K562 (cell line): ENCODE measurements around the gene ZFAND6. TPM values are rescaled to one million over a fixed set of nuclear protein-coding genes. Genes with fewer than 3 reads are reported as not detected.

ENCODE experiments used
- BMI1 ChIP-seq: fragments of 150-350 bp; IDR thresholded peaks from 2 replicates; pipeline ENCODE4 v1.6.1; 2014; ENCODE audit warnings: low read length
- FOXA3 ChIP-seq, 2 experiments: fragments of 450-650 bp in 1 of 2; sonication (generic) in 1 of 2; formaldehyde crosslinking; IDR thresholded peaks in 1 of 2; conservative IDR thresholded peaks in 1 of 2; 2 replicates each; pipeline versions ENCODE4 v1.4.0 to v1.8.0; 2020 to 2022; ENCODE audit warnings: mild to moderate bottlenecking in 2 of 2, missing genetic modification reagents in 1 of 2
- HEY1 ChIP-seq: fragments of 250-450 bp; sonication (Bioruptor Pico); IDR thresholded peaks from 2 replicates; pipeline ENCODE4 v1.5.0; 2020; ENCODE audit warnings: mild to moderate bottlenecking, moderate library complexity, borderline replicate concordance
- HNRNPLL ChIP-seq: fragments of 200-400 bp; formaldehyde crosslinking; IDR thresholded peaks from 2 replicates; pipeline ENCODE4 v1.6.1; 2017; ENCODE audit warnings: low read length, low read depth, mild to moderate bottlenecking; ENCODE audit not compliant: poor library complexity, severe bottlenecking
- KDM1A ChIP-seq, 2 experiments: fragments of 450-650 bp; IDR thresholded peaks; 2 replicates each; pipeline ENCODE4 v1.6.1; 2016; ENCODE audit warnings: mild to moderate bottlenecking in 2 of 2
- KLF16 ChIP-seq: IDR thresholded peaks from 2 replicates; pipeline ENCODE4 v1.6.1; 2016; ENCODE audit warnings: antibody characterized with exemption
- MEIS2 ChIP-seq: fragments of 450-650 bp; IDR thresholded peaks from 2 replicates; pipeline ENCODE4 v1.6.1; 2014; ENCODE audit warnings: mild to moderate bottlenecking; ENCODE audit not compliant: partially characterized antibody
- MYNN ChIP-seq, 2 experiments: sonication (generic); formaldehyde crosslinking in 1 of 2; IDR thresholded peaks; 2 replicates each; pipeline versions ENCODE4 v1.5.0 to v1.6.1; 2016 to 2020; ENCODE audit warnings: antibody characterized with exemption in 1 of 2, missing genetic modification reagents in 1 of 2
- NCOR1 ChIP-seq: fragments of 450-650 bp; IDR thresholded peaks from 2 replicates; pipeline ENCODE4 v1.6.1; 2016; ENCODE audit warnings: mild to moderate bottlenecking, moderate library complexity
- PHF20 ChIP-seq: fragments of 450-650 bp; IDR thresholded peaks from 2 replicates; pipeline ENCODE4 v1.6.1; 2018; ENCODE audit not compliant: partially characterized antibody
- RBFOX2 ChIP-seq: fragments of 200-400 bp; formaldehyde crosslinking; IDR thresholded peaks from 2 replicates; pipeline ENCODE4 v1.6.1; 2017; ENCODE audit warnings: low read depth, mild to moderate bottlenecking, low read length, moderate library complexity
- RBM25 ChIP-seq: fragments of 200-400 bp; formaldehyde crosslinking; IDR thresholded peaks from 2 replicates; pipeline ENCODE4 v1.6.1; 2018; ENCODE audit warnings: low read length, low read depth, moderate library complexity; ENCODE audit not compliant: severe bottlenecking
- SMARCA5 ChIP-seq: fragments of 450-650 bp; IDR thresholded peaks from 2 replicates; pipeline ENCODE4 v1.6.1; 2016
- TCF3 ChIP-seq: sonication (generic); formaldehyde crosslinking; IDR thresholded peaks from 2 replicates; pipeline ENCODE4 v1.4.0; 2020; ENCODE audit warnings: mild to moderate bottlenecking, missing genetic modification reagents
- TEAD4 ChIP-seq, 2 experiments: sonication (generic) in 1 of 2; formaldehyde crosslinking in 1 of 2; IDR thresholded peaks; 2 replicates each; pipeline versions ENCODE4 v1.6.1 to v1.8.0; 2012 to 2022; ENCODE audit warnings: borderline replicate concordance in 1 of 2, inconsistent platforms in 1 of 2, low read length in 1 of 2, mild to moderate bottlenecking in 1 of 2, missing genetic modification reagents in 1 of 2
- TFE3 ChIP-seq: fragments of 450-650 bp; formaldehyde crosslinking; IDR thresholded peaks from 2 replicates; pipeline ENCODE4 v1.4.0; 2020; ENCODE audit warnings: mild to moderate bottlenecking, mixed read lengths
- ZKSCAN3 ChIP-seq: fragments of 250-450 bp; sonication (Bioruptor Pico); IDR thresholded peaks from 2 replicates; pipeline ENCODE4 v1.4.0; 2020
- ZNF41 ChIP-seq: fragments of 250-450 bp; sonication (Bioruptor Pico); conservative IDR thresholded peaks from 2 replicates; pipeline ENCODE4 v1.4.0; 2020; ENCODE audit warnings: mild to moderate bottlenecking
- ZNF655 ChIP-seq: fragments of 250-450 bp; sonication (Bioruptor Pico); IDR thresholded peaks from 2 replicates; pipeline ENCODE4 v1.5.0; 2021
- ZNF75A ChIP-seq: fragments of 450-650 bp; formaldehyde crosslinking; IDR thresholded peaks from 2 replicates; pipeline ENCODE4 v1.4.0; 2020; ENCODE audit warnings: mild to moderate bottlenecking
- polyA plus RNA-seq, 8 experiments: library from polyadenylated mRNA; depleted of rRNA in 4 of 8; stranded (reverse) in 5 of 8; unstranded in 3 of 8; fragments of >200 nt; fragmentation: Nextera tagmentation in 2 of 8; fragmentation: Illumina TruSeq in 1 of 8; extraction: Ambion mirVana in 2 of 8; extraction: Trizol in 1 of 8; gene quantifications; 2 replicates each; pipeline versions ENCODE4 v1.2.1 to v1.2.3, GENCODE V29; 2011 to 2014; ENCODE audit warnings: inconsistent platforms in 1 of 8, missing spikeins in 1 of 8
- total RNA-seq, 7 experiments: library from RNA; depleted of rRNA in 6 of 7; stranded (reverse); fragments of >200 nt in 6 of 7; fragmentation: Illumina TruSeq in 2 of 7; extraction: Trizol in 2 of 7; gene quantifications; 2 replicates each; pipeline versions ENCODE4 v1.2.1 to v1.2.3, GENCODE V29; 2011 to 2021; ENCODE audit warnings: low replicate concordance in 1 of 7
- TF ChIP-seq, protein P1 (sequence below): fragments of 450-650 bp; conservative IDR thresholded peaks from 2 replicates; pipeline ENCODE4 v1.6.1; 2016; ENCODE audit warnings: missing genetic modification characterization, low read depth, mild to moderate bottlenecking, control low read depth, missing compliant biosample characterization
- TF ChIP-seq, protein P2 (sequence below): fragments of 450-650 bp; IDR thresholded peaks from 2 replicates; pipeline ENCODE4 v1.6.1; 2016; ENCODE audit warnings: low read depth, mild to moderate bottlenecking, moderate library complexity
- TF ChIP-seq, protein P3 (sequence below), 2 experiments: fragments of 450-650 bp; conservative IDR thresholded peaks; 2 replicates each; pipeline ENCODE4 v1.6.1; 2017; ENCODE audit warnings: mild to moderate bottlenecking in 2 of 2, moderate library complexity in 2 of 2

The ZFAND6 gene
- total and polyA plus RNA-seq, 9 of the 15 experiments (the other 6 are each of a cell fraction or from before 2014, with no cell fraction given), result 53.9 to 206 (median 88.9) TPM

DNA sequence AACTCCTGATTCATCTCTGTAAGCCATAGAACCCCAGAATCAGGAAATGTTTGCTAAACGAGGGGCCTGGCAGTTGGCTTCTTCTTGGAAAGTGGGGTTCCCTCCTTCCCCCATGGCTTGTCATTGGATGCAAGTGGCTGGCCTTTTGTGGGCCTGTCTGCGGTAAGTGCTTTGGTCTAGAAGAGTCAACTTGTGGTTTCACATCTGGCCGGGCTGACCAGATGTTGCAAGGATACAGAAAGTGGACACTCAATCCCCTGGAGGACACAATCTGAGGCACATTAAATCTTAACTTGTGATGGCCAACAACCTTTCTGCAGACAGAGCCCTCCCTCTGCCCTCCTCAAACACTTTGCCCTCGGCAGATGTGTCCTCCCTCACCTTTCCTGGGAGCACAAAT lies 94.4 kb downstream of the ZFAND6 start (continued):
- TF ChIP-seq ZNF655 (CRISPR knock-in tag) (no peak), HEY1 (CRISPR knock-in tag) (no peak), KLF16 (0 out of 2 replicates have a peak, but pooled peaks have one; percentile 44), FOXA3 (CRISPR knock-in tag; conservative IDR thresholded peaks at IDR 0.05 in 1 of 2, IDR thresholded peaks at IDR 0.05 in 1 of 2) (peak; percentile 40 to 45; a peak in 2 of 4 replicates), ZKSCAN3 (no peak), ZNF41 (no peak), SMARCA5 (no peak), HNRNPLL (no peak), TCF3 (CRISPR knock-in tag) (peak; percentile 71), MEIS2 (peak; percentile 54), TFE3 (CRISPR knock-in tag) (no peak), TEAD4 (IDR thresholded peaks at IDR 0.05; ENCODE audit: low read length) (peak; percentile 78), TEAD4 (CRISPR knock-in tag; IDR thresholded peaks at IDR 0.05; ENCODE audit: borderline replicate concordance) (no peak), KDM1A (IDR thresholded peaks at IDR 0.05) (peak; percentile 93 to 95), PHF20 (no peak), RBM25 (no peak), ZNF75A (CRISPR knock-in tag) (no peak), MYNN (IDR thresholded peaks at IDR 0.05) (no peak), MYNN (CRISPR knock-in tag; IDR thresholded peaks at IDR 0.05) (no peak), RBFOX2 (no peak), NCOR1 (peak; percentile 66), BMI1 (no peak)
- TF ChIP-seq, protein P1, sequence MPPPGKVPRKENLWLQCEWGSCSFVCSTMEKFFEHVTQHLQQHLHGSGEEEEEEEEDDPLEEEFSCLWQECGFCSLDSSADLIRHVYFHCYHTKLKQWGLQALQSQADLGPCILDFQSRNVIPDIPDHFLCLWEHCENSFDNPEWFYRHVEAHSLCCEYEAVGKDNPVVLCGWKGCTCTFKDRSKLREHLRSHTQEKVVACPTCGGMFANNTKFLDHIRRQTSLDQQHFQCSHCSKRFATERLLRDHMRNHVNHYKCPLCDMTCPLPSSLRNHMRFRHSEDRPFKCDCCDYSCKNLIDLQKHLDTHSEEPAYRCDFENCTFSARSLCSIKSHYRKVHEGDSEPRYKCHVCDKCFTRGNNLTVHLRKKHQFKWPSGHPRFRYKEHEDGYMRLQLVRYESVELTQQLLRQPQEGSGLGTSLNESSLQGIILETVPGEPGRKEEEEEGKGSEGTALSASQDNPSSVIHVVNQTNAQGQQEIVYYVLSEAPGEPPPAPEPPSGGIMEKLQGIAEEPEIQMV (tag), result no peak
- TF ChIP-seq, protein P2, sequence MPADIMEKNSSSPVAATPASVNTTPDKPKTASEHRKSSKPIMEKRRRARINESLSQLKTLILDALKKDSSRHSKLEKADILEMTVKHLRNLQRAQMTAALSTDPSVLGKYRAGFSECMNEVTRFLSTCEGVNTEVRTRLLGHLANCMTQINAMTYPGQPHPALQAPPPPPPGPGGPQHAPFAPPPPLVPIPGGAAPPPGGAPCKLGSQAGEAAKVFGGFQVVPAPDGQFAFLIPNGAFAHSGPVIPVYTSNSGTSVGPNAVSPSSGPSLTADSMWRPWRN, result 0 out of 2 replicates have a peak, but pooled peaks have one; percentile 32
- TF ChIP-seq, protein P3, sequence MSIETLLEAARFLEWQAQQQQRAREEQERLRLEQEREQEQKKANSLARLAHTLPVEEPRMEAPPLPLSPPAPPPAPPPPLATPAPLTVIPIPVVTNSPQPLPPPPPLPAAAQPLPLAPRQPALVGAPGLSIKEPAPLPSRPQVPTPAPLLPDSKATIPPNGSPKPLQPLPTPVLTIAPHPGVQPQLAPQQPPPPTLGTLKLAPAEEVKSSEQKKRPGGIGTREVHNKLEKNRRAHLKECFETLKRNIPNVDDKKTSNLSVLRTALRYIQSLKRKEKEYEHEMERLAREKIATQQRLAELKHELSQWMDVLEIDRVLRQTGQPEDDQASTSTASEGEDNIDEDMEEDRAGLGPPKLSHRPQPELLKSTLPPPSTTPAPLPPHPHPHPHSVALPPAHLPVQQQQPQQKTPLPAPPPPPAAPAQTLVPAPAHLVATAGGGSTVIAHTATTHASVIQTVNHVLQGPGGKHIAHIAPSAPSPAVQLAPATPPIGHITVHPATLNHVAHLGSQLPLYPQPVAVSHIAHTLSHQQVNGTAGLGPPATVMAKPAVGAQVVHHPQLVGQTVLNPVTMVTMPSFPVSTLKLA (conservative IDR thresholded peaks at IDR 0.05), result peak in 1 of 2 experiments; percentile 25; a peak in 1 of 4 replicates
